ENCODE results near the gene ARHGAP32.

GRCh38 chr11:129117595-129118350, 74.4 kb downstream of the ARHGAP32 start:
- TF ChIP-seq, protein P1, sequence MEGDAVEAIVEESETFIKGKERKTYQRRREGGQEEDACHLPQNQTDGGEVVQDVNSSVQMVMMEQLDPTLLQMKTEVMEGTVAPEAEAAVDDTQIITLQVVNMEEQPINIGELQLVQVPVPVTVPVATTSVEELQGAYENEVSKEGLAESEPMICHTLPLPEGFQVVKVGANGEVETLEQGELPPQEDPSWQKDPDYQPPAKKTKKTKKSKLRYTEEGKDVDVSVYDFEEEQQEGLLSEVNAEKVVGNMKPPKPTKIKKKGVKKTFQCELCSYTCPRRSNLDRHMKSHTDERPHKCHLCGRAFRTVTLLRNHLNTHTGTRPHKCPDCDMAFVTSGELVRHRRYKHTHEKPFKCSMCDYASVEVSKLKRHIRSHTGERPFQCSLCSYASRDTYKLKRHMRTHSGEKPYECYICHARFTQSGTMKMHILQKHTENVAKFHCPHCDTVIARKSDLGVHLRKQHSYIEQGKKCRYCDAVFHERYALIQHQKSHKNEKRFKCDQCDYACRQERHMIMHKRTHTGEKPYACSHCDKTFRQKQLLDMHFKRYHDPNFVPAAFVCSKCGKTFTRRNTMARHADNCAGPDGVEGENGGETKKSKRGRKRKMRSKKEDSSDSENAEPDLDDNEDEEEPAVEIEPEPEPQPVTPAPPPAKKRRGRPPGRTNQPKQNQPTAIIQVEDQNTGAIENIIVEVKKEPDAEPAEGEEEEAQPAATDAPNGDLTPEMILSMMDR (IDR thresholded peaks at IDR 0.05) = peak; percentile 98
- TF ChIP-seq EZH2phosphoT487 (IDR thresholded peaks at IDR 0.05) (no peak), EZH2 (IDR thresholded peaks at IDR 0.05) (no peak)
